ENCODE results near the gene RCAN1. TPM values are rescaled to one million over a fixed set of nuclear protein-coding genes. Genes with fewer than 3 reads are reported as not detected.

Gene RCAN1
- total and polyA plus RNA-seq, 2 of the 13 experiments (the other 11 are each of a cell fraction or from before 2014, with no cell fraction given): 9.4 to 34.1 TPM

GRCh38 chr21:34501716-34502115 lies 113.2 kb downstream of the RCAN1 start (continued):
- TF ChIP-seq ZNF737 (CRISPR knock-in tag; IDR thresholded peaks at IDR 0.05; ENCODE audit: borderline replicate concordance): no peak
- no peak for TF ChIP-seq ZNF430 (CRISPR knock-in tag; IDR thresholded peaks at IDR 0.05)
- no peak for TF ChIP-seq ZNF547 (CRISPR knock-in tag; IDR thresholded peaks at IDR 0.05)
- no peak for TF ChIP-seq SOX6 (IDR thresholded peaks at IDR 0.05)
- TF ChIP-seq SOX6 (CRISPR knock-in tag; IDR thresholded peaks at IDR 0.05): peak; percentile 93
- peak; percentile 52; the same call in 1 of the 2 replicates for TF ChIP-seq ZNF292 (CRISPR knock-in tag; IDR thresholded peaks at IDR 0.05; ENCODE audit: borderline replicate concordance, low read depth)
- TF ChIP-seq ZNF709 (CRISPR knock-in tag; IDR thresholded peaks at IDR 0.05): no peak
- no peak for TF ChIP-seq POLR2AphosphoS2 (IDR thresholded peaks at IDR 0.05; ENCODE audit: low read depth, low read length)
- TF ChIP-seq SKI (IDR thresholded peaks at IDR 0.05; ENCODE audit: partially characterized antibody): peak; percentile 84
- TF ChIP-seq ZNF782 (CRISPR knock-in tag; IDR thresholded peaks at IDR 0.05; ENCODE audit: borderline replicate concordance): no peak
- TF ChIP-seq PRDM10 (CRISPR knock-in tag; IDR thresholded peaks at IDR 0.05; ENCODE audit: low read depth): no peak
- no peak for TF ChIP-seq MAFF (IDR thresholded peaks at IDR 0.05; ENCODE audit: low read depth, low read length)
- no peak for TF ChIP-seq TCF12 (IDR thresholded peaks at IDR 0.05)
- peak; percentile 32; the same call in 1 of the 2 replicates for TF ChIP-seq TCF12 (CRISPR knock-in tag; IDR thresholded peaks at IDR 0.05)
- TF ChIP-seq ZNF724P (CRISPR knock-in tag; IDR thresholded peaks at IDR 0.05; ENCODE audit: borderline replicate concordance): no peak
- TF ChIP-seq, protein P1, sequence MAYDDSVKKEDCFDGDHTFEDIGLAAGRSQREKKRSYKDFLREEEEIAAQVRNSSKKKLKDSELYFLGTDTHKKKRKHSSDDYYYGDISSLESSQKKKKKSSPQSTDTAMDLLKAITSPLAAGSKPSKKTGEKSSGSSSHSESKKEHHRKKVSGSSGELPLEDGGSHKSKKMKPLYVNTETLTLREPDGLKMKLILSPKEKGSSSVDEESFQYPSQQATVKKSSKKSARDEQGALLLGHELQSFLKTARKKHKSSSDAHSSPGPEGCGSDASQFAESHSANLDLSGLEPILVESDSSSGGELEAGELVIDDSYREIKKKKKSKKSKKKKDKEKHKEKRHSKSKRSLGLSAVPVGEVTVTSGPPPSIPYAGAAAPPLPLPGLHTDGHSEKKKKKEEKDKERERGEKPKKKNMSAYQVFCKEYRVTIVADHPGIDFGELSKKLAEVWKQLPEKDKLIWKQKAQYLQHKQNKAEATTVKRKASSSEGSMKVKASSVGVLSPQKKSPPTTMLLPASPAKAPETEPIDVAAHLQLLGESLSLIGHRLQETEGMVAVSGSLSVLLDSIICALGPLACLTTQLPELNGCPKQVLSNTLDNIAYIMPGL (CRISPR knock-in tag; IDR thresholded peaks at IDR 0.05; ENCODE audit: borderline replicate concordance in 1 of 2, low read depth in 1 of 2): no peak
- no peak for TF ChIP-seq ZNF234 (CRISPR knock-in tag; conservative IDR thresholded peaks at IDR 0.05)
- no peak for TF ChIP-seq SMARCC2 (IDR thresholded peaks at IDR 0.05)
- peak; percentile 60; the same call in 1 of the 2 replicates for TF ChIP-seq SKIL (CRISPR knock-in tag; IDR thresholded peaks at IDR 0.05; ENCODE audit: borderline replicate concordance)
- no peak for TF ChIP-seq TRIM22 (IDR thresholded peaks at IDR 0.05)
- TF ChIP-seq ZFX (CRISPR knock-in tag; IDR thresholded peaks at IDR 0.05; ENCODE audit: low read depth): 0 out of 2 replicates have a peak, but pooled peaks have one; percentile 19
- peak; percentile 40; the same call in 1 of the 2 replicates for TF ChIP-seq ATF7 (IDR thresholded peaks at IDR 0.05)
- peak; percentile 85 for TF ChIP-seq ATF7 (CRISPR knock-in tag; IDR thresholded peaks at IDR 0.05)

All from HepG2 (cell line).